Stimulated activated CD4-positive, alpha-beta T cell treated with anti-CD3 and anti-CD28 coated beads, Interleukin-1b, Interleukin-23, amount 100 ng/mL, for 4 hours (primary cell): Measurements from ENCODE around the gene WASF1.
A peak's percentile ranks its signal among the peaks of the same experiment; 100 is the strongest.

ENCODE experiments used
- DNase-seq, 2 donors: peaks; one replicate each; pipeline ENCODE4 v3.0.0-alpha.2; 2020; ENCODE audit warnings: low read depth in 2 of 2

The WASF1 gene

DNA sequence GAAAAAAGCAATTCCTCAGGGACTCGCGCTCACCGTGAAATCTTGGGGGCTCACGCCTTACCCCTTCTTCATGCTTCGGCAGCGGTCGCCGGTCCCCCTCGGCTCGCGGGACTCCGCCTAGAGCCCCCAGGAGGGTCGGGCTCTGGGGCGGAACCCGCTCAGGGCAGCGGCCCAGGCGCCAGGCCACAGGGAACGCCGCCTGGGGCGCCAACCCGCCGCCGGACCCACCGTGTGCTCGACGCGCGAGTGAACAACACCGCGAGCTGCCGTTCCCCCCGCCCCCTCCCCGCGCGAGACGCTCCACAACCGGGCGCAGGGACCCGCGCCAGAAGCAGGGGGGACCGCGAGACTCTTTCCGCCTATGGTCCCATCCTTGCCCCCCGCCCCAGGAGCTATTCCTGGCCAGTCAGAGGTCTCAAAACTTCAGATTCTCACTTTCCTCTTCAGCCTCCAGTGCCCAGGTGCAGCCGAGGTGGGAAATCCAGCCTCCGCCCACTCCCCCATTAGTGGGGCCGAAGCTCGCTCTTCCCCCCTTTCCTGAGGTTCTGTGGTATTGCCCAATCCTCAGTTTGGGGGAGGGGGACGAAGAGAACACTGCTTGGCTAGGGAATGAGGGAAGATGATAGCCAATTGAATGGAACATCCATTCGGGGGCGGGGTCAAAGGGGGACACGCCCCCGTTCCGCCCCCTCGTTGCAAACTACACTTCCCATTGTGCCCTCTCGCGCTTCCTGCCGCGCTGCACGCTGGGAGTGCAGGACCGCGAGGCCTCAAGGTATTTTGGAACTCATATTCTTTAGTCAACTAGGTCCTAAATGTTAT lies at the start of gene WASF1:
Gene WASF1 (minus strand): TSS at position 265 of the 822 bp plus-strand sequence. CDS start 52,069 bp downstream, outside the sequence.
- peak; percentile 82 to 83 for DNase-seq

DNA sequence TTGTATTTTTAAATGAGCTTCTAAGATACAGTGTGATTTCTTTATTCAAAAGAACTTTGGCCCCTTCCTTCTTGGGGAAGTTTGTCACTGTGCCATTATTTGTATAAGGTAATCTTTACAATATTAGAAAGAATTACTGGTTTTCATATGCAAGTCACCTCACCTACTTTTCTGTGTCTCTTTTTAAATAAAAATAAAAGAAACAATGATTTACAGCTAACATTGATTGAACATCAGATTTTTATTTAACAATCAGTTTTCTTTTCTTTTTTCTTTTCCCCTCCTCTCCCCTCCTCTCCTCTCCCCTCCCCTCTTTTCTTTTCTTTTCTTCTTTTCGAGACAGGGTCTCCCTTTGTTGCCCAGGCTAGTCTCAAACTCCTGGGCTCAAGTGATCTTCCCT lies 46.8 kb upstream of the WASF1 start:
- DNase-seq, result no peak

DNA sequence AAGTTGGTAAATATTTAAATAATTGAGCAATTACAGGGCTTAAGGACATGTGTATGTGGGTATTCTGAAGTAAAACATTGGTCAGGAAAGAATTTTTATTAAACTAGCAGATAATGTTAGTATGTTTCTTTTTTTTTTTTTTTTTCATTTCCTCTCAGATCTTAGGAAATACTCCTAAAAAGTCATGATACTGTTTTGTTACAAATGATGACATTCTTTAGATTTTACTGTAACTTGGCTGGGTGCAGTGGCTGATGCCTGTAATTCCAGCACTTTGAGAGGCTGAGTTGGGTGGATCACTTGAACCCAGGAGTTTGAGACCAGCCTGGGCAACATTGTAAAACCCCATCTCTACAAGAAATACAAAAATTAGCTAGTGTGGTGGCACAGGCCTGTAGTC lies 42.3 kb upstream of the WASF1 start:
- DNase-seq, result no peak

DNA sequence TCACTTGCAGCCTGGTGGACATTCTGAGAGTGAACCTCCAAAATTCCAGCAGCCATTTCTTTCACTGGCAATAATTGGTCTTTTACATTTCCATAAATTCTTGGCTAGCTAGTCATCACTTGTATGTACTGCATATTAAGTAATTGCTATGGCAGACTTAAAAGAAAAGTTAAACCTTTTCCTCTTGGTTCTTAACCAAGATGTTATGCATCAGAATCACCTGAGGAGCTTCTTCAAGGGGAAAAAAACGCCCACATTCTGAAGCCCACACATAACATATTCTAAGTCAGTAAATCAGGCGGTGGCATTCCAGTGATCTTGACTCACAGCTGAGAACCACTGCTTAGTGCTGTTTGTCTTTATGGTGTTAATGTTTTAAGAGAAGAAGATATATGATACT lies 37.8 kb upstream of the WASF1 start:
- no peak for DNase-seq

DNA sequence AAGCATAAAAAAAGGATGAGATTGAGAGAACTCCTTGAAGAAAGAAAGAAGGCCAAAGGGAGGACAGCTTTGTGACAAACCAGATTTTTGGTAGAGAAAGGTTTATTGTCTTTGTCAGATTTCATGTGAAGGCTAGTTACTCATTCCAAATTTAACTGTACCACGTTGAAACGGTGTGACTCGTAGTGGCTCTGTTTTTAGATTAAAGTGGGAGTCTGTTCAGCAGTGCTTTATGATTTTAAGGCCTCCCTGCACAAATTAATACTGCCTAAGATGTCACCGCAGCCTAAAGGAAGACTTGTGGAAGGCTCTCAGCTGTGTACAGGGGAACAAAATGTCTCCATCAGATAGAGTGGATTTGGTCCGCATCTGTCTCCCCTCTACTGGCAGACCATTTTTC lies 36.7 kb upstream of the WASF1 start:
- no peak for DNase-seq

DNA sequence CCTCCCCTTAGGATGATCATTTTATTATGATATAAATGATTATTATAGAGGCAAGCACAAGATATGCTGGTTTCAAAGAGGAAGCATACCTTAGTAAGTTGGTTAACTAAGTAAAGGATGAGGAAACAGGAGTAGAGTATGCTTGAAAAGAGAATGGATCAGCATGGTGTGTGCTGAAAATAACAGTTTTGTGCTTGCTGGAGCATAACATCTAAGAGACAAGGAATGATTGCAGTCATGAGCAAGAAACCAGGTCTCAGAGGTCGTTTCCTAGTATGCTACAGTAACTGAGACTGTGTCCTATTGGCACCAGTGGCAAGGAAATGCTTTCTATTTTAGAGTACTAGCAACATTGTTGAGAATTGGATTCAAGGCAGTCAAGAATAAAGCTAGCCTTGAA lies 34.9 kb upstream of the WASF1 start:
- DNase-seq, result no peak

DNA sequence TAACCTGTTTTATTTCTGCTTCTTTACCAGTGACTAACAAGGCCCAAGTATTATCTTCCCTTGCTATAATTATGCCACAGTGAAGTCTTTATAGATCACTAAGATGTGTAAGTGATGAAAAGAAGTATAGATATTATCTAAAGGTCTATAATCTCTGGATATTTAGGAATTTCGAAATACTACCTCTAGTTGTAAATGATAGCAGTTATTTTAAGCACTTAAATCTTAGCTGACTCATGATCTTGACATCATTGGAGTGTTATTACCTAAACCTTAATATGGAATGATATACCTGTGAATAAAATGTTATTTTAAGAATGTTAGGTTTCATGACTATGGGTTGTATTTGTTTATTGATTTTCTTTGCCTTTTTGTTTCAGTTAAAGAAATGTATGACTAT lies 32.3 kb upstream of the WASF1 start:
- no peak for DNase-seq

DNA sequence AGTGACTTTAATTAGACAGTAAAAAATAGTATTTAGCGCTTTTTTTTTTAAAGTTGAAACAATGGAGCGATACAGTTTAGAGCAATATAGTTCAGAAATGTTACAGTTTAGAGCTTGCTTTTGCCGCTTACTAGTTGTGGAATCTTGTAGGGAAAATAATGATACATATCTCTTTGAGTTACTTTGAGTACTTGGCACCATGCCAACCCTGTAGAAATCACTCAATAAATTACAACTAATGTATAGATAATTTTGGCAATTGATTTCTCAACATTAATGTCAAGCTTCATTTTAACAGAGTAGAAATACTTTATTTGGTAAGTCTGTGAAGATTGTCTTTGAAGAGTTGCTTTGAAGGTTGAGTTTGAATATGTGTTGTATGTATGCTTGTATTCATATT lies 28.2 kb upstream of the WASF1 start:
- no peak for DNase-seq

DNA sequence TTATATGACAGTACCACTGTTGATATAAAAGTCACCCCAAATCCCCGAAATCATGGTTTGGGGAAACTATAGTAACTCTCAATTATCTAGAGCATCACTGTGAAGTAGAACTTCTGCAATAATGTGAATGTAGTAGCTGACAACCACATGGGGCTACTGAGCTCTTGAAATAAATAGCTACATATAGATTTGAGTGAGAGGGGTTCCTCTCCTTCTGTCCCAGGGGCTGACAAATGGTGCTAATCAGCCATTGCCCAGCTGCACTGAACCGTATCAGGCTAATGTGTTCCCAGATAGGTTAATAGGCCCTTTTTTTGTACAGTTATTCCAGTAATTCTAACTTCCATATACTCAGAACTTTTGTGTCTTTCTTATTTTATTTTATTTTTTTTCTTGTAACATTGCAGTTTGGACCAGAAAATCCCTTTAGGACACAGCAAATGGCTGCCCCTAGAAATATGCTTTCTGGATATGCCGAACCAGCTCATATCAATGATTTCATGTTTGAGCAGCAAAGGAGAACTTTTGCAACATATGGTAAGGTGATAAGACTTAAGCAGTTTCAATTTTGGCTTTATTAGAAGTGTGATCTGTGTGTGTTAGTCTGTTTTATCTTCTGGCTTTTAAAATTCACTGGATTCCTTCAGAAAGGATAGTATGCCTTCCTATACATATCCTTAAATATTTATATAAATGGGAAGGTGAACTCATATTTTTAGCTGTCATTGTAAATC lies 21.8 kb upstream of the WASF1 start:
- no peak for DNase-seq

DNA sequence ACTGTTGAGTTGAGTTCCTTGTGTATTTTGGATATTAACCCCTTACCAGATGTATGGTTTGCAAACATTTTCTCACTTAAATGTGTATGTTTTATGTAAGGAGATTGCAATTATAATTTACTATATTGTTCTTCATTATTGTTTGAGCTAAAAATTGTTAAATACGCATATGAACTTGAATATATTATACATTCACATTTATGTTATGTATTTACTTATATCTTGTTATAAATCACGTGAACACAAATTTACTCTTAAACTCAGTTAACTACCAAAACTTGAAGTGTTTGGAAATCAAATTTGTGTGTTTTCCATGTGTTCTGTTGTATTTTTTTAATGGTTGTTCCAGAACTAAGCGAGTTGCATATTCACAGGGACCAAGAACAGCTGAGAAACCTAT lies 19.1 kb upstream of the WASF1 start:
- DNase-seq, result no peak

DNA sequence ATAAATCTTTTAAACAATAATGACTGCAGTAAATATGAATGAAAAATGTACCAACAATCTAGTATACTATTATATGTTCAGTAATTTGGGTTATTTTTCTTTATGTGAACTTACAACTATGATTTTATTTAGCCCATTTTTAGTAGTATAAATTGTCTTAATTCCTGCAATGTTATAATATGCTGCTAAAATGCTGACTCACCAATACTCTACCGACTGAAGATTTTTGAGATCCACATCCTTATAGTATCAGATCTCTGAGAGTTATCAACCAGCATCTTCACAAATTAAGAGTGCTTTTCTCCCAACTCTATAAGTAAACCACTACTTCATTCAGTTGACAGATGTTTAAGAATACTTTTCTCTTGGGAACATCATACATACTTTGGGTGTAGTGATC lies 17.4 kb upstream of the WASF1 start:
- DNase-seq, result no peak

DNA sequence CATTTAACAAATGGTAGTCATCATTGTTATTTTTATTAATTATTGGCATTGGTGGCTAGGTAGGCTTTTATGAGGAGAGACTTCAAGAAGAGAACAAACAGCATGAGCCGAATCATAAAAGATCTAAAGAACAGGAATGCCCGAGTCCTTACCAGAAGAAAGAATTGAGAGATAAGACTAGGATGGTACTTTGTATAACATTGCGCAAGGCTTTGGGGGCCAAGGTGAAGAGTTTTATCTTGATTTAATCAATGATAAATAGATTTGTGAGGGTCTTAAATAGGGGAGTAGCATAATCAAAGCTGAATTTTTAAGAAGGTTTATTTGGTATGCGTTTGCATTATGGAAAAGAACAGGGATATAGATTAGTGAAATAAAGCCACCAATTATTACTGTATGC lies 16.2 kb upstream of the WASF1 start:
- no peak for DNase-seq

DNA sequence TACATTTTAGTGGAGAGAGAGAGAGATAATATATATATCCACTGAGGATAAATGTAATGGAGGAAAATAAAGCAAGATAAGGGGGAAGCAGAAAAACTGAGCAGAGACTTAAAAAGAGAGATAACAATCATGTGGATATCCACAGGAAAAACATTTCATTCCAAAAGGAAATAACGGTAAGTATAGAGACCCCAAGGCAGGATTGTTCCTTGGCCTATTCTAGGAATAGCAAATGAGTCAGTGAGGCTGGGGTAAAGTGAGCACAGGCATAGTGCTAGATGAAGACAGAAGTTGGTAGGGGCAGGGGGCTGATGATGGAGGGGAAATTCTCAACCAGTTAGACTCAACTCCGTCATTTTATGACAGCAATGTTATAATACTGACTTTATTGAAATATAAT lies 12.0 kb upstream of the WASF1 start:
- no peak for DNase-seq

DNA sequence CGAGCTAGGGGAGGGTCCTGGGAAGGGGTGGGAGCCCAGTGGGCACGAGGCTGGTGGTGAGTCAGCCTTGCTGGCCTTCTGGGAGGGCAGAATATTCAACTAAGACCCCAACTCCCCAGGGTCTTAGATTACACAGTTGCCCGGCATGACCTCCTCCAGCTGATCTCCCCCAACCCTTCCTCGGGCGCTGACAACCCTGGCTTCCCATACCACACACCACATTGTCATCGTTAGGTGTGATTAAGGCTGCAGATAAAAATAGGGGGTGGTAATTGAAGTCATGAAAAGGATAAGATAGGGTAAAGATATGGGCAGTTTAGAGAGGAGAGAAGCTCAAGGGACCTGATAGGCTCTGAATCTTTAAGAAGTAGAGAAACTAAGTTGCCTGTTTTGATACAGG lies 11.3 kb upstream of the WASF1 start:
- DNase-seq, result no peak

DNA sequence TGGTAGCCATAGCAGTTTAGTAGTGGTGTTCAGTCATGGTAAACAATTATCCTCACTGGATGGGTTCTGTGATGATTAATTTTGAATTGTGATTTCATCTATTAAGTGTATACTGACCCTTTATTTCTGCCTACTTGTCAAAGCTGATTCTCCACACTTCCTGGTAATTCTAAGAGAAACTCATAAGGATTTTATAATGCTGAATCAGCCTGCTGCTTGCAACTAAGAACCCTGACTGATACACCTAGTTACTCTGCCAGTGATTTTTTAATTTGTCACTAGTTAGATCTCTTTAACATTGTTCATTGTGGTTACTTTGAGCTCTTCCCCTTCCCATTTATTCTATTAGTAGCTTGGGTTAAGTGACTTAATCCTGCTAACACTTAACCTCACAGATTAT lies 9.3 kb upstream of the WASF1 start:
- no peak for DNase-seq

DNA sequence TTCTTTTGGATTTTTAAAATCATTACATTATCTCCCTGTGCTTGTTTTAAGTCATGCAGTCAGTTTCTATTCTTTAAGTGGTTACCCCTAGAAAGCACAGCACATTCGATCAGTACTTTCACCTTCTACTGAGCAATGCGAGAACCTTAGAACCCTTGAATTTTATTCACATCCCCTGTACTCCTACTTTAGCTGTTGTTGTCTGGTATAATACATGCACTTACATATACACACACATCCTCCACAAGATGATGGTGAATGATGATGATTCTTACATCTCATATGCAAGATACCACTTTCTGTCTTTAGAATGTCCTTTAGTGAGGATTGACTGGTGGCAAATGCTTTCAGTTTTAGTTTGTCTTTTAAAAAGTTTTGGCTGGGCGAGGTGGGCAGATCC lies 6.4 kb upstream of the WASF1 start:
- DNase-seq, result no peak

DNA sequence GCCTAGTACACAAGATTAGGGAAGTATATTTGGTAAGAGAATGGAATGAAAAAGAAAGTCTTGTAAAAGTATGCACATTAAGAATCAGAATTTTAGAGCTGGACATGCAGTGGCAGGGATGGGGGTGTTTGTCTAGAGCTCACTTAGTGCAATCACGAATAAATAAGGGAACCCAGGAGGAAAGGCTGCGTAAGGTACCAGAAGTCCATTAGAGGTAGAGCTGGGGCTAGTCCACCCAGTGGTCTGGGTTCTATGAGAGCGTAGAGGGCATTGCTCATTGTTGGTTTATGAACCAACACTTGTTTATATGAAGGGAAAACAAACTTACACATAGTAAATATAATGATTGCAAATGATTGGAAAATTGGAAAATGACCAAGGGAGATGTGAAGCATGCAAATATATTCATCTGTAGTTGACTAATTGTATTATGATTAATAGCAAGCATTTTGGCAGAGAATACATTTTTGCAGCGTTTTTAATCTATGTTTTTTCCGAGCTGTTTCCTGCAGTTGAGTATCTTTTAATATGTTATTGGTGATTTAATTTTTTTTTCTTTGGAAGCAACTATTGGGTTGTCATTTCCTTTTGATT lies 3.9 kb upstream of the WASF1 start:
- no peak for DNase-seq

DNA sequence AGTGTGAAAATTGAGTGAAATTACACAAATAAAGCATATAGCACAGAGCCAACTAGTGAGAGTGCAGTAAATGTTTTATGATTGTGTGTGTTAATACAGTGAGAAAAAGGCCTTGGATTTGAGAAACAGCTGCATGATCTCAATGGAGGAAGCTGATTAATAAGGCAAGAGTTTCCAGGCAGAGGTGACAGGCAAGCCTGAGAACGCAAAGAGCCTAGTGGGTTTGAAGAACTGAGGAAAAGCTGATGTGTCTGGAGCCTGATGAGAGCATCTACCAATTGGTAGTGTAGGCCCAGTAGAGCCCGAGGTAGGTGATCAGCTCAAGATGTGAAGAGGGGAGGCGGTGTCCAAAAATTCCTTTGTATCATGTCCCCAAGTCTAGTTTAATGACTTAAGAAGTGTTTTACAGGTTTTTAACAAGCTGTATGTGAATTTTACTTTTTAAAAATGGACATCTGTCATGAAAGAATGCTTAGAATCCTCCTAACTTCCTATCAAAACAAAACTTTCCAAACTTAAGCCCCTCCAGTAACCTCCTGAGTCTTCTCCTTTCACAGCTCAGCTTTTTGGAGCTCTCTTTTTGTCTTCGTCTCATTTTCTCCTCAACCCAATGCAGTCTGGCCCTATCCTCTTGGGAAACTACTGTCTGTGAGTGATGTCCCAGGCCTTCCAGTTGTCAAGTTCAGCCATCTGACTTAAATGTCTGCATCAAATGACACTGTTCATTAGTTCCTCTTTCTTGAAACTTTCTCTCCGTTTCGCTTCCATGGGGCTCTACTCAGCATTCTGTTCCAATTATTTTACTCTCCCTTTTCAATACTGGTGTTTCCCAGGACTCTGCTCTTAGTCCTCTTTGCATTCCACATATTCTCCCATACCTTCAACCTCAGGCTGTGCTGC lies 1.9 kb upstream of the WASF1 start:
- DNase-seq, result no peak

DNA sequence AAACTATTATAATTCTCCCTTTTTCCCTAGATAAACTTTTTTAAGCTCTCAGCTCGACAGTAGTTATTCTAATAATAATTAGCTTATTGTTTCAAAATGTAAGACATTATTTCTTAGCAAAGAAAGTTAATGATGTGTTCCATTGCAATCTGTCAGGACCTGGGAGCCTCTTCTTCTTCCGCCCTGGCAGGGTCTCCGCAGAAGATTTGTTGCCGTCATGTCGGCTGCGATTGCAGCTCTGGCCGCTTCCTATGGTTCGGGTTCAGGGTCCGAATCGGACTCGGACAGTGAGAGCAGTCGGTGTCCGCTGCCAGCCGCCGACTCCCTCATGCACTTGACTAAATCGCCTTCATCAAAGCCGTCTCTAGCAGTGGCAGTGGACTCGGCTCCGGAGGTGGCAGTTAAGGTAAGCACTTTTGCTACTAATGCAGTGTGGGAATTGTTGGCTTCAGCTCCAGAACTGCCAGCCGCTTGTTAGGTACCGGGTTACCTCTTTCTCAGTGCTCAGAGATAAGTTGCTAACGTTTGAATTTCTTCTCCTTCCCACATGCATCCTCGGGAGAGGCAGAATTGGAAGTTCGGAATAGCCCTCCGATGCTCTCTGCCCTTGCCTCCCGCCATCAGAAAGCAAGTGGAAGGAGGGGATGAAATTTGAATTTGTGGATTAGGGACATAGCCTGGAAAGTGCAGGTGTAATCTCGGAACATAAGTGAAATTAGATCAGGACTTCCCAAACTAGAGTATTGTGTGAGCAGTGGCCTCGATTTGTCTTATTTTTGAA lies 948 bp upstream of the WASF1 start, which contains the start of gene CDC40:
Gene CDC40 (plus strand): TSS at position 200 of the 781 bp plus-strand sequence. CDS start 18 bp downstream, at position 218.
- DNase-seq, result peak; percentile 30 to 36

DNA sequence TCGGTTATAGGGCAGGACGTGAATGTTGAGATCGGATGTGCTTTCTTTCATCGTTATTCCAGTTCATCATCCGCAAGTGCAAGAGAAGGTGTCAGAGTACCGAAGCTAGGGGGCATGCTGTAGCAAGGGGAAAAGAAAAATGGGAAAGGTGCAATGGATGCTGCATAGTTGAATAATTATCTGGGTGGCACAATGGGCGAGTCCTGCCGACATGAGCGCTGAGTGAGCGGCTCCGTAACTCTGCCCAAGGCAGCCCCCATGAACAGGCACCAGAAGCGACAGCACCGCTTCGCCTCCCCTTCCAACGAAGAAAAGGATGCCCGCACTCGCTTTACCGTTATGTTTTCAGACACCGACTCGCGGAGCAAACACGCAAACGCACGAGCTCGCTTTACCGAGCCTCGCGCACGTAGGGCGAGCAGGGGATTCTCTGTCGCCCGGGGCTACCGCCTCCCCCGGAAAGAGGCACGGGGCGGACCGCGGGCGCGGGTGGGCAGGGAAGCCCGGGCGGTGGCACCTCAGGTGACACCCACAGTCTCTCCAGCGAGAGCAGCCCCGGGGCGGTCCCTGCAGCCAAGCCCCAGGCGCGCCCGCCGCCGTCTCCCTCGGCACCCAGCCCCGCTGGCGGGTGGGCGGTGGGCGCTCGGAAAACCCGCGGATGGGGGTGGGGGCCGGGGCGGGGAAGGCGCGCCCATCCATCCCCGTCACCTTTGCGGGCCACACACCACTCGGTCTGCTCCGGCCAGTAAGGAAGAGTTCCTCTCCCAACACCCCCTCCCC lies 654 bp downstream of the WASF1 start:
- DNase-seq, result peak; percentile 42 to 52
